Measurements from ENCODE around the gene AKR7A2. TPM values are rescaled to one million over a fixed set of nuclear protein-coding genes. Genes with fewer than 3 reads are reported as not detected.
"Not testable (repeated sequence)": the region's sequence is repeated elsewhere in the genome, so short reads cannot be mapped to it uniquely, and the experiment has no call there.

Gene AKR7A2
- total and polyA plus RNA-seq, 12 donors, result 20.0 to 235 (median 110) TPM

DNA sequence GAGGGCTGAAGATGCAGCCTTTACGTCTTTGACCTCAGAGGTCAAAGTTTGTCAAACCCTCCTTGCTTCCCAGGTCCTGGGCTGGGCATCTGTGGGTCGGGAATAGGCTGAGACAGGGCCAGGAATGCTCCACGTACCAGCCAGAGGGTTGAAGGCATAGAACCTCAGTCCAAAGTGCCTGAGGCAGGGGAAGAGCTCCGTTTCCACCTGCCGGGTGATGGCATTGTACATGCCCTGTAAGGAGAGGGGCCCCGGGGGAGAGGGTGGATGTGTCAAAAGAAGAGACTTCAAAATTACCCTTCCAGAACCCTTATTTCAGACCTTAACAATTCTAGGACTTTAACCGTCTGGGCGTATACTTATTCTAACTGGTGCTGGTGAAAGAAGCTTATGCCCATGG lies 27.1 kb downstream of the AKR7A2 start:
- Histone ChIP-seq H3K27ac (no peak overlapping the region), H3K4me3 (no peak overlapping the region), H3K27me3 (no peaks in the 10 kb centered on the region), H3K4me1 (replicated peaks in 1 of 2) (peaks cover 0 to 8% of the 10 kb centered on the region in 2 donors), H3K9me3 (replicated peaks in 1 of 3) (no peaks in the 10 kb centered on the region), H3K36me3 (replicated peaks in 1 of 2) (no peaks in the 10 kb centered on the region)
- no peak for TF ChIP-seq POLR2A (IDR thresholded peaks at IDR 0.05)
- TF ChIP-seq, protein P1, sequence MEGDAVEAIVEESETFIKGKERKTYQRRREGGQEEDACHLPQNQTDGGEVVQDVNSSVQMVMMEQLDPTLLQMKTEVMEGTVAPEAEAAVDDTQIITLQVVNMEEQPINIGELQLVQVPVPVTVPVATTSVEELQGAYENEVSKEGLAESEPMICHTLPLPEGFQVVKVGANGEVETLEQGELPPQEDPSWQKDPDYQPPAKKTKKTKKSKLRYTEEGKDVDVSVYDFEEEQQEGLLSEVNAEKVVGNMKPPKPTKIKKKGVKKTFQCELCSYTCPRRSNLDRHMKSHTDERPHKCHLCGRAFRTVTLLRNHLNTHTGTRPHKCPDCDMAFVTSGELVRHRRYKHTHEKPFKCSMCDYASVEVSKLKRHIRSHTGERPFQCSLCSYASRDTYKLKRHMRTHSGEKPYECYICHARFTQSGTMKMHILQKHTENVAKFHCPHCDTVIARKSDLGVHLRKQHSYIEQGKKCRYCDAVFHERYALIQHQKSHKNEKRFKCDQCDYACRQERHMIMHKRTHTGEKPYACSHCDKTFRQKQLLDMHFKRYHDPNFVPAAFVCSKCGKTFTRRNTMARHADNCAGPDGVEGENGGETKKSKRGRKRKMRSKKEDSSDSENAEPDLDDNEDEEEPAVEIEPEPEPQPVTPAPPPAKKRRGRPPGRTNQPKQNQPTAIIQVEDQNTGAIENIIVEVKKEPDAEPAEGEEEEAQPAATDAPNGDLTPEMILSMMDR (IDR thresholded peaks at IDR 0.05), result no peak
- intact Hi-C loops (cut with DNase I), result no loop called here
- WGBS, 4 donors, result 90 to 97% (median 95%) methylated on average over 8 of the region's 8 CpGs
- no peak for DNase-seq

GRCh38 chr1:19283891-19284290 lies 28.1 kb downstream of the AKR7A2 start:
- no peak for DNase-seq
- no peaks in the 10 kb centered on the region for H3K27me3 ChIP-seq
- H3K27ac ChIP-seq, result no peak overlapping the region
- H3K4me1 ChIP-seq (replicated peaks in 1 of 2), result peaks cover 0 to 1% of the 10 kb centered on the region in 2 donors
- H3K36me3 ChIP-seq (replicated peaks in 1 of 2), result no peaks in the 10 kb centered on the region
- intact Hi-C loops (cut with DNase I), result no loop called here
- H3K4me3 ChIP-seq, result no peak overlapping the region
- no peaks in the 10 kb centered on the region for H3K9me3 ChIP-seq (replicated peaks in 1 of 3)
- WGBS, 4 donors, result 92 to 97% (median 97%) methylated on average over 9 of the region's 9 CpGs
- TF ChIP-seq POLR2A (IDR thresholded peaks at IDR 0.05), result no peak
- TF ChIP-seq, protein P1 (IDR thresholded peaks at IDR 0.05), result no peak

DNA sequence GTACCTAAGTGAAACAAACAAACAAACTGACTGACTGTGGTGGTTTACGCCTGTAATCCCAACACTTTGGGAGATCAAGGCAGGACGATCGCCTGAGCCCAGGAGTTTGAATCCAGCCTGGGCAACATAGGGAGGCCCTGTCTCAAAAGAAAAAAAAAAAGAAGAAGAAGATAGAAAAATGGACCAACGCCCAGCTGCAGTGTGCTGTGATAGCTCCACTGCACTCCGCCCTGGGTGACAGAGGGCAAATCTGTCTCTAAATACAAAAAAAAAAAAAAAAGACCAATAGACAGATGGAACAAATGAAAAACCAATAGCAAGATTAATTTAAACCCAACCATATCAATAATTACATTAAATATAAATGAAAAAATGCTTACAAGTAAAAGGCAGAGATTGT lies 37.3 kb downstream of the AKR7A2 start:
- Histone ChIP-seq H3K4me3 (no peak overlapping the region), H3K9me3 (replicated peaks in 1 of 3) (no peaks in the 10 kb centered on the region), H3K27ac (no peak overlapping the region), H3K27me3 (no peaks in the 10 kb centered on the region), H3K4me1 (replicated peaks in 1 of 2) (no peaks in the 10 kb centered on the region), H3K36me3 (replicated peaks in 1 of 2) (no peaks in the 10 kb centered on the region)
- no peak for DNase-seq
- intact Hi-C loops (cut with DNase I), result no loop called here
- 87 to 95% (median 90%) methylated on average over 5 of the region's 5 CpGs for WGBS, 4 donors
- TF ChIP-seq, protein P1 (IDR thresholded peaks at IDR 0.05), result no peak
- no peak for TF ChIP-seq POLR2A (IDR thresholded peaks at IDR 0.05)

- H3K9me3 ChIP-seq (replicated peaks in 1 of 3); H3K36me3 ChIP-seq (replicated peaks in 1 of 2); intact Hi-C loops (cut with DNase I); H3K4me1 ChIP-seq (replicated peaks in 1 of 2); H3K27me3 ChIP-seq; DNase-seq; H3K27ac ChIP-seq; H3K4me3 ChIP-seq: not testable (repeated sequence)
- 15 to 33% (median 27%) methylated on average over 1 to 49 of the region's 66 CpGs for WGBS, 4 donors
These were observed 38.0 kb downstream of the AKR7A2 start for GRCh38 chr1:19273844-19274531.
